B cell (primary cell): Measurements from ENCODE around the gene CDC34.

ENCODE experiments used
- EZH2 ChIP-seq: IDR thresholded peaks from 2 replicates; pipeline ENCODE4 v1.6.1; 2012; ENCODE audit warnings: borderline replicate concordance, low read depth, mild to moderate bottlenecking, moderate library complexity, low read length; ENCODE audit not compliant: insufficient read depth, poor library complexity, severe bottlenecking
- TF ChIP-seq, protein P1 (sequence below): fragments of 200-600 bp; IDR thresholded peaks from one replicate; pipeline ENCODE4 v1.8.0; 2022; ENCODE audit warnings: antibody characterized with exemption, mild to moderate bottlenecking

DNA sequence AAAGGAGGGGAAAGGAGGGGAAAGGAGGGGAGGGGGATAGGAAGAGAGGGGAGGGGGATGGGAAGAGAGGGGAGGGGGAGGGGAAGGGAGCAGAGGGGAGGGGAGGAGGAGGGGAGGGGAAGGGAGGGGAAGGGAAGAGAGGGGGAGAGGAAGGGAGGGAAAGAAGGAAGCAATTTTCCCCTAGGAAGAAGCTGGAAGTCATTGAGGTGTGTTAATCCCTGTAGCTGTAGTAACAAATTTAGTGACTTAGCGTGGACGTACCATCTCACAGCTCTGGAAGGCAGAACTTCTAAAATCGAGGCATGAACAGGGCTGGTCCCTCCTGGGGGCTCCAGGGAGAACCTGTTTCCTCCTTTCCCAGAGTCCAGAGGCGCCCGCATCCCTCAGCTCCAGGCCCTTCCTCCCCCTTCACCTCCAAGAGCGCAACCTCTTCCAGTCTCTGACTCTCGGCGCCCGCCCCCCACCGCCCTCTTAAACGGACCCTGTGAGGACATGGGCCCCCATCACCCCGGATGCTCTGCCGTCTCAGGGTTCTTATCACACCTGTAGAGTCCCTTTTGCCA is 5.6 kb upstream of the CDC34 start:
- TF ChIP-seq, protein P1, sequence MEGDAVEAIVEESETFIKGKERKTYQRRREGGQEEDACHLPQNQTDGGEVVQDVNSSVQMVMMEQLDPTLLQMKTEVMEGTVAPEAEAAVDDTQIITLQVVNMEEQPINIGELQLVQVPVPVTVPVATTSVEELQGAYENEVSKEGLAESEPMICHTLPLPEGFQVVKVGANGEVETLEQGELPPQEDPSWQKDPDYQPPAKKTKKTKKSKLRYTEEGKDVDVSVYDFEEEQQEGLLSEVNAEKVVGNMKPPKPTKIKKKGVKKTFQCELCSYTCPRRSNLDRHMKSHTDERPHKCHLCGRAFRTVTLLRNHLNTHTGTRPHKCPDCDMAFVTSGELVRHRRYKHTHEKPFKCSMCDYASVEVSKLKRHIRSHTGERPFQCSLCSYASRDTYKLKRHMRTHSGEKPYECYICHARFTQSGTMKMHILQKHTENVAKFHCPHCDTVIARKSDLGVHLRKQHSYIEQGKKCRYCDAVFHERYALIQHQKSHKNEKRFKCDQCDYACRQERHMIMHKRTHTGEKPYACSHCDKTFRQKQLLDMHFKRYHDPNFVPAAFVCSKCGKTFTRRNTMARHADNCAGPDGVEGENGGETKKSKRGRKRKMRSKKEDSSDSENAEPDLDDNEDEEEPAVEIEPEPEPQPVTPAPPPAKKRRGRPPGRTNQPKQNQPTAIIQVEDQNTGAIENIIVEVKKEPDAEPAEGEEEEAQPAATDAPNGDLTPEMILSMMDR, result no peak
- TF ChIP-seq EZH2, result no peak
